Uterus (tissue), 2 donors: ENCODE data around the gene NDUFA11.

ENCODE experiments used
- CTCF ChIP-seq, 4 experiments: fragments of 200-600 bp in 2 of 4; fragments of 450-650 bp in 2 of 4; sonication (generic) in 2 of 4; IDR thresholded peaks; one replicate each; pipeline ENCODE4 v1.5.1; 2016 to 2019; ENCODE audit warnings: antibody characterized with exemption in 4 of 4, mild to moderate bottlenecking in 2 of 4, moderate library complexity in 1 of 4
- POLR2A ChIP-seq, 2 donors: fragments of 450-650 bp; IDR thresholded peaks; one replicate each; pipeline ENCODE4 v1.6.1; 2016; ENCODE audit warnings: antibody characterized with exemption in 2 of 2, mild to moderate bottlenecking in 1 of 2, moderate library complexity in 1 of 2

- TF ChIP-seq POLR2A (IDR thresholded peaks at IDR 0.05) (no peak), CTCF (IDR thresholded peaks at IDR 0.05) (no peak)
Measured at GRCh38 chr19:5922161-5922545, 18.6 kb upstream of the NDUFA11 start.
